ENCODE data around the gene APOO.

GRCh38 chrX:23936180-23936579 lies 28.4 kb upstream of the APOO start:
- TF ChIP-seq CTCF (IDR thresholded peaks at IDR 0.05) (no peak), POLR2AphosphoS5 (IDR thresholded peaks at IDR 0.05) (no peak), POLR2A (IDR thresholded peaks at IDR 0.05) (no peak)

All from upper lobe of left lung (tissue), 4 donors.